GM18951 (cell line): ENCODE results near the gene FAM169A.
"Not testable (repeated sequence)": the region's sequence is repeated elsewhere in the genome, so short reads cannot be mapped to it uniquely, and the experiment has no call there.

Experiments
- POLR2A ChIP-seq: IDR thresholded peaks from 4 replicates; pipeline ENCODE4 v1.6.1; 2011; ENCODE audit warnings: mild to moderate bottlenecking; ENCODE audit not compliant: insufficient read length, insufficient read depth; ENCODE audit errors: extremely low read depth
- in situ Hi-C: fragments of 300-500 bp; cut with MboI; formaldehyde crosslinking; loops from one replicate; pipeline ENCODE4 v1.12.0; 2022; ENCODE audit warnings: low sequenced_read_pairs, mixed read lengths, inconsistent platforms; ENCODE audit not compliant: unreplicated experiment

The FAM169A gene

GRCh38 chr5:74885170-74885569 is 19.0 kb upstream of the FAM169A start:
- TF ChIP-seq POLR2A: no peak
- in situ Hi-C loops: no loop called here

- in situ Hi-C loops: not testable (repeated sequence)
These were observed 16.4 kb upstream of the FAM169A start for GRCh38 chr5:74882379-74883134.

DNA sequence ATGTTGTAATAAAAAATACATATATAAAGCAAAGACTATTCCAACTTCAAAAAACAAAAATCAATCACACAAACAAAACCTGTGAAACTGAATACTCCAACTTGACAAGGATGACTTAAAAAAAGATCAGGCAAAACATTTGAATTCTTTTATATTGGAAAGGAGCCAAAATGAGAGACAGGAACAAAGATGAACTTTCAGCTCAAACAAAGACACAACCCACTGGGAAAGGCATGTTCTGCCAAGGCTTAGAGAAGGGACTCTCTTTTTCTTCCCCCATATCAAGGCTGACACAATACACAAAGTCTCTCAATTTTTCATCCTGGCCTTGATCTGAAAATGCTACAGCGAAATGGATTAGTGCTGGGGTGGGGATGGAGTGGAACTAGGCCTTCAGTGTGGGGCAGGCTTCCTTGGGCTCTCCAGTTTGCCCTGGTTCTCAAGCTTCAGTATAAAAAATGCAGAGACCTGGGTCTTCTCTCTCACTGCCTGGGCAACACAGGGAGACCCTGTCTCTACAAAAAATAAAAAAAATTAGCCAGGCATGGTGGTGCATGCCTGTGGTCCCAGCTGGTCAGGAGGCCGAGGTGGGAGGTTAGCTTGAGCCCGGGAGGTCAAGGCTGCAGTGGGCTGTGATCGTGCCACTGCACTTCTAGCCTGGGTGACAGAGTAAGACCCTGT is 11.6 kb upstream of the FAM169A start:
- no peak for TF ChIP-seq POLR2A
- in situ Hi-C loops: no loop called here

GRCh38 chr5:74875994-74876791 is 10.0 kb upstream of the FAM169A start:
- in situ Hi-C loops: no loop called here
- no peak for TF ChIP-seq POLR2A

- TF ChIP-seq POLR2A: no peak
- in situ Hi-C loops: no loop called here
These were observed 7.5 kb upstream of the FAM169A start for GRCh38 chr5:74873525-74874249.

- in situ Hi-C loops: no loop called here
- TF ChIP-seq POLR2A: no peak
These were observed 4.3 kb upstream of the FAM169A start for GRCh38 chr5:74870299-74871067.

DNA sequence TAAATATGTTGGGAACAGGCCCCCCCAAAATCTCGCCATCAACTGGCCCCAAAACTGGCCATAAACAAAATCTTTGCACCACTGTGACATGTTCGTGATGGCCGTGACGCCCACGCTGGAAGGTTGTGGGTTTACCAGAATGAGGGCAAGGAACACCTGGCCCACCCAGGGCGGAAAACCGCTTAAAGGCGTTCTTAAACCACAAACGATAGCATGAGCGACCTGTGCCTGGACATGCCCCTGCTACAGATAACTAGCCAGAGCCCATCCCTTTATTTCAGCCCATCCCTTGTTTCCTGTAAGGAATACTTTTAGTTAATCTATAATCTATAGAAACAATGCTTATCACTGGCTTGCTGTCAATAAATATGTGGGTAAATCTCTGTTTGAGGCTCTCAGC is 3.2 kb upstream of the FAM169A start:
- in situ Hi-C loops: not testable (repeated sequence)

GRCh38 chr5:74866596-74867162 is 492 bp upstream of the FAM169A start:
- no peak for TF ChIP-seq POLR2A
- in situ Hi-C loops: no loop called here

- TF ChIP-seq POLR2A: no peak
- in situ Hi-C loops: no loop called here
These were observed 857 bp downstream of the FAM169A start for GRCh38 chr5:74865256-74865803.

- TF ChIP-seq POLR2A: no peak
- in situ Hi-C loops: no loop called here
These were observed 1.4 kb downstream of the FAM169A start for GRCh38 chr5:74864823-74865222.

DNA sequence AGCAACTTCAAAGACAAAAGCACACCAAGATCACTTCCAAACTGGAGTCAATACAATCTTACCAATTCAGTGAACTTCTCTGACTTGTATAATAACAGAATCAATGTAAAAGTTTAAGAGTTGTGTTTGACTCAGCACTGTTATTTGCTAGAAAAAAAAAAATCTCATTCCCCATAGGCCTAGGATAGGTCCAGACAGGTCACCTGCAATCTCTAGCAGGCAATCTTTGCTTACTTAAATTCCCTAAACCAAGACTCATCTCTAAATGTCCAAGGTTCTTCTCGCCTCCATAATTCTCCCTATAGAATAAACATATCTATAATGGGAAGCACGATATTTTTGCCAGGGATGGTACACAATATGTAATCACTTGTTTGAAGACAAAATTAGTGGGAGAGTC is 2.5 kb downstream of the FAM169A start:
- TF ChIP-seq POLR2A: no peak
- in situ Hi-C loops: no loop called here

DNA sequence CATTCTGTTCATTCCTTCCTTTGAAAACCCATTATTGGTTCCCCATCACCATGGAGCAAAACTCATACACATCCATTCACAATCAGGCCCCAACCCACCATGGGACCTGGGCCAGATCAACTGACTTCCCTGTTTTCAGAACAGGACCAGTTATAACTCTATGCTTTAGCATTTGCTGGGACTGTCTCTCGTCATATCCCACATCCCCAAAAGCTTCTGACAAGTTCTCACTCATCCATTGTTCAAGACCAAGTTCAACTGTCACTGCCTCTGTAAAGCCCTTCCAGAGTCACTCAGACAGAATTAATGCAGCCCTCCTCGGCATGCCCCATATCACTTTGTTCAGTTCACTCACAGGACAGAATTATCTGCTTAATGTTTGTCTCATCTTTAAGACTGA is 4.0 kb downstream of the FAM169A start:
- TF ChIP-seq POLR2A: no peak
- in situ Hi-C loops: no loop called here

GRCh38 chr5:74856975-74857374 is 9.2 kb downstream of the FAM169A start:
- in situ Hi-C loops: not testable (repeated sequence)
